Measurements from ENCODE around the gene ELOA2.
"Not testable (repeated sequence)": the region's sequence is repeated elsewhere in the genome, so short reads cannot be mapped to it uniquely, and the experiment has no call there.

The ELOA2 gene, protein sequence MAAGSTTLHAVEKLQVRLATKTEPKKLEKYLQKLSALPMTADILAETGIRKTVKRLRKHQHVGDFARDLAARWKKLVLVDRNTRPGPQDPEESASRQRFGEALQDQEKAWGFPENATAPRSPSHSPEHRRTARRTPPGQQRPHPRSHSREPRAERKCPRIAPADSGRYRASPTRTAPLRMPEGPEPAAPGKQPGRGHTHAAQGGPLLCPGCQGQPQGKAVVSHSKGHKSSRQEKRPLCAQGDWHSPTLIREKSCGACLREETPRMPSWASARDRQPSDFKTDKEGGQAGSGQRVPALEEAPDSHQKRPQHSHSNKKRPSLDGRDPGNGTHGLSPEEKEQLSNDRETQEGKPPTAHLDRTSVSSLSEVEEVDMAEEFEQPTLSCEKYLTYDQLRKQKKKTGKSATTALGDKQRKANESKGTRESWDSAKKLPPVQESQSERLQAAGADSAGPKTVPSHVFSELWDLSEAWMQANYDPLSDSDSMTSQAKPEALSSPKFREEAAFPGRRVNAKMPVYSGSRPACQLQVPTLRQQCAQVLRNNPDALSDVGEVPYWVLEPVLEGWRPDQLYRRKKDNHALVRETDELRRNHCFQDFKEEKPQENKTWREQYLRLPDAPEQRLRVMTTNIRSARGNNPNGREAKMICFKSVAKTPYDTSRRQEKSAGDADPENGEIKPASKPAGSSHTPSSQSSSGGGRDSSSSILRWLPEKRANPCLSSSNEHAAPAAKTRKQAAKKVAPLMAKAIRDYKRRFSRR

DNA sequence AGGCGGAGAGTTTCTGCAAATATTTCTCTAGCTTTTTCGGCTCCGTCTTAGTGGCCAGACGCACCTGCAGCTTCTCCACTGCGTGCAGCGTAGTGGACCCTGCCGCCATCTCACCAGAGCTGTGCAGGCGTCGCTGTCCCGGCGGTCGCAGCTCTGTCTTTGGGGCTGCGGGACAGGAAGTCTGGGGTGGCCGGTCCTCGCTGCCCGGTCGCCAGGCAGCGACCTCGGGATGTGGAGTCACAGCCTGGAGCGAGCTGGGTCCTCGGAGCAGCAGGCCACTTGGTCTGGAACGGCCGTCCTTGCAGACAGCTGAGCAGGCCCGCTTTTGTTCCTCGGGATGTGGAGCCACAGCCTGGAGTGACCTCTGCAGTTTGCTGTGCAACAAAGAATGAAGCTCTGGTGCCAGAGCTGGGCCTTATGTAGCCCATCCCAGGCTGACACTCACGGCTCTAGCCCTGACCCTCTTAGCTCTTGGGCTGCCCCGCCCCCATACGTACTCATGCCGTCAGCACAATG lies at the start of gene ELOA2:
TSS of gene ELOA2 (minus strand) at position 466 of the 516 bp plus-strand sequence. CDS start at position 109, 357 bp downstream.
- DNase-seq, result no peak

DNA sequence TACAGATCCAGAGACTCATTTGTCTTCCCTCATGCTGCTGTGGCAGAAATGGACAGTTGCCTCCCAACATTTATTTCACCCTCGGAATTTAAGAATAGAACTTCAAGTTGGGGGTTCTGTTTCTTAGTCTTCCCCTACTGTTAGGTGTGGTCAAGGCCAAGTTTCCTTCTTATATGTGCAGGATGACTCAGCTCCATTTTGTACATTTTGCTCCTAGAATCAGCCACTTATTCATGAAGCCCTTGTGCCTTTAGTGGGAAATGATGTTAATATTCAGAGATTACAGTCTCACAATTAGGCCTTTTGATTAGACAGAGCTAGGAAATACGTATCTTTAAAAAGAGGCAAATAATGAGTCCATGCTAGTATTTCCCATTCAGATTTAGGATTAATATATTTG lies 46.2 kb upstream of the ELOA2 start:
- no peak for DNase-seq

DNA sequence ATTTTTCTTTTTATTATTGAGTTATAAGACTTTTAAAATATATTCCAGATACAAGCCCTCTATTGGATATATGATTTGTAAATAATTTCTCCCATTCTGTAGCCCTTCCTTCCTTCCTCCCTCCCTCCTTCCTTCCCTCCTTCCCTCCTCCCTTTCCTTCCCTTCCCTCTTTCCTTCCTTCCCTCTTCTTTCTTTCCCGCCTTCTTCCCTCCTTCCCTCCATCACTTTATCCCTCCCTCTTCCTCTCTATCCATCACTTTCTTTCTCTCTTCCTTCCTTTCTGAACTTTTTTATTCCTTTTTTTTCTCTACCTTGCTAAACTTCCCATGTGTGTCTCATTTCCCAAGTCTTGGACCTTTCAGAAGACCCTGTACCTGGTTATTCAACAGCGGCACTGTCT lies 45.5 kb upstream of the ELOA2 start:
- DNase-seq, result no peak

DNA sequence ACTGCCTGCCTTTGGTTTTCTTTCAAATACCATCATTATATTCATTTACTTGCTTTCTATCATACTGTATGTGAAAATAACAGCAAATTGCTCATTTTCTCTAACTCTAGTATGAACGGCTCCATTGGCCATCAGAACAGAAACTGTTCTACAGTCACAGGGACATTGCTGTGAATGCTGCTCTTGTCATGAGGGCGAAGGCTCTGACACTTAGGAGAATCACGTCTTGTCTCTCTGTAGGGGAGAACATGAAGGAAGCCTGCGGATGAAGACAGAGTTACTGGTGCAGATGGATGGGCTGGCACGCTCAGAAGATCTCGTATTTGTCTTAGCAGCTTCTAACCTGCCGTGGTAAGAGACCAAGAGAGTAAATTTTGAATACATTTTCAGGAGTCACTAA lies 41.7 kb upstream of the ELOA2 start:
- no peak for DNase-seq

DNA sequence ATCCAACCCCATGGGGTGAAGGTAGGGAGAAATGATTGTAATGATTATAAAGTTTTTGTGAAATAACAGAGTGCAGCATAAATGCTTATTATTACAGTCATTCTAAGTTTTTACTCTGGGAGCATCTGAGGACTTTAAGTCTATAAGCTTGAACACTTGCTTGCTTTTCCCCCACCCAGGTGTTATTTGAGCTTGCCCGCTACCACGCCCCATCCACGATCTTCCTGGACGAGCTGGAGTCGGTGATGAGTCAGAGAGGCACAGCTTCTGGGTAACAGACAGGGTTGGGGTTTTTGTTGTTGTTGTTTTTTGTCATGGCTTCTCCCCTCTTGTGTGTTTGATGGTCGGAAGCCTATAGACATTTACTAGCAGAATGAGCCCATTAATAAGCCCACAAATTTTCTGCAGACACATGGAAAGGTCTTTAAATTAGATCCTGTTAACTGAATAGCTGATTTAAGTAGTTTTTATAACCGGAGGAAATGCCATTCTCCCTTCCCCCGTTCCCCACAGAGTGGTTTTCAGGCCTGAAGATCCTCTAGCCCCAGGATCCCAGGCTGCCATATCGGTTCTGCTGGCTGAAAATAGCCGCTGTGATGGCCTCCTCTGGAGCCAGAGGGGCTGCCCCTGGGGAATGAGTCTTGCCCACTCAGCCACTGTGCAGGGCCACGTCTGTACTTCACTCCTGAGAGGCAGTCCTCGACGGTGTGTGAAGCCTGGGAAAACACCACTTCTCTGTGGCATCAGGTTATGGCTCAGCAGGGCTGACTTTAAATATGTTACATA lies 39.9 kb upstream of the ELOA2 start:
- no peak for DNase-seq

DNA sequence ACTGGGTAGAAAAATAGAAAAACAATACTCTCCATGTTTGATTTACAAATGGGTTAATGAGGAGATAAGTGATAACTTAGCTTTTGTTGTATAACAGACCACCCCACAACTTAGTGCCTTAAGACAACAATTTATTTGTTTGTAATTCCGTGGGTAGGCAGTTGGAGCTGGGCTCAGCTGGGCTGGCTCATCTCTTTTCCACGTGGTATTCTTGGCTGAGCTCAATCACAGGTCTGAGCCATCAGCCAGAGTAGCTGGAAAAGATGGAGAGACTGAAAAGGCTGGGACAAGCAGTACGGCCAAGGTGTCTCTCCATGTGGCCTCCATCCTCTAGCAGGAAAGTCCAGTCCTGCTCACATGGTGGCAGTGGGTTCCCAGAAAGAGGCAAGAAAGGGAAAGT lies 32.2 kb upstream of the ELOA2 start:
- no peak for DNase-seq

DNA sequence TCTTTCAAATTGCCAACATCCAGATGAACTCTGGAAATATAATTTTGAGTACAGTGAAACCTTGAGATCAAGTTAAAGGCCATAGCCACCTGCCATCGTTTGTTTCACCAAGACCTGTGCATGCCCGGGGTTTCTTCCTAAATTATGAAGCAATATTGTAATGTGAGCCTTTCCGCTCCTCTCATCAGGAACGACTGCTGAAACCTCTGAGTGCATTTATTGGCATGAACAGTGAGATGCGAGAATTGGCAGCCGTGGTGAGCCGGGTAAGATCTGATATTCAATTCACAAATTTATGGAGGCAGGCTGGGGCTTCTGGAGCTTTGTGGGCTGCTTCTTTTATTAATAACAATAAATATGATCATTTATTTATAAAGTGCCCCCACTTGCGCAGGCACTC lies 27.7 kb upstream of the ELOA2 start:
- DNase-seq, result no peak

DNA sequence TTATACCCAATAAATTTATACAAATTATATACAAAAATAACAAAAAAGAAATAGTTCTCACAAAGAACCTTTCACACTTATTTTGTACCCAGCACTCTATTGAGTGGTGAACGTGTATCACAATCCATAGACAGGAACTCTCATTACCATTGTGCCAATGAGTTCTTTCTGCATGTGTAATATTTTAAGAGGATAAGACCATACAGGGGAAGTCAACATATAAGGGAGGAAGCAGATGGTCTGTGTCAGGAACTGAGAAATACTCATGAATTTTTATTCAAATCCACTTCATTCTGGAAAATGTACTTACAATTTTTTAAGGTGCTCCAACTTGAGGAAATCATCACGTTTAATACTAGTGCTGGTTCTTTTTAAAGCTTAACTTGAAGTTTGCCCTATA lies 27.1 kb upstream of the ELOA2 start:
- no peak for DNase-seq

DNA sequence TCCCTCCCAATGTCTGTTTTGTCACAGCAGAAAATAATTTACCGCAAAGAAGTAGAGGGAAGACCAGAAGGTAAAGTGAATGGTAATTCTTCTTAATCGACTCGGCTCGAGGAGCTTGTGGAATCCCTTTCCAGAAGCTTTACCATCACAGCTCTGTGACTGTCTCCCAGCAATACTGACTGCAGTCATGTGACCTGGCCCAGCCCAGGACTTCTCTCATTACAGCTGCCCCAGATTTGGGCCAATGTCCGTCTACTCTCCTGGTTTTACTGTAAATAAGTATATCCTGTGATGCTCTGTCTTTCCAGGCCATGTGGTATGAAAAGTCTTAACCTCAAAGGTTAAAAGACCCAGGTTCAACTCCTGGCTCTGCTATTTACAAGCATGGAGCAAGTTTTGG lies 18.9 kb upstream of the ELOA2 start:
- DNase-seq, result no peak

DNA sequence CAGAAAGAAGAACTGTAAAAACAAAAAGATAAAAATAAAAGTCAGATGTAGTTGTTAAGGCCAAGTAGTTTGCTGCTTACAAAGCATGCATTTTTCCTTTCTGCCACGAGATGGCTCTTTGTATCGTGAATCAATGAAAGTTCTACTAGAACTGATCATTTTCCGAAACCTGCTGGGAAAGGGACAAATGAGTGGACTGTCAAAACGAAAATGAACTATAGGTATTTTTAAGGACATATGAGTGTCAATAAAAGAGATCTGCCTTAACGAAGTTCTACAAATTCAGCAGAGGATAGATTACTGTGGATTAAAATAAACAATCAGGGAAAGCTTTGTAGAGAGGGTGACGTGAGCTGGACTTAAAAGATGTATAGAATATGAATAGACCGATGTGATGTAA lies 15.0 kb upstream of the ELOA2 start:
- peak; percentile 12 for DNase-seq

DNA sequence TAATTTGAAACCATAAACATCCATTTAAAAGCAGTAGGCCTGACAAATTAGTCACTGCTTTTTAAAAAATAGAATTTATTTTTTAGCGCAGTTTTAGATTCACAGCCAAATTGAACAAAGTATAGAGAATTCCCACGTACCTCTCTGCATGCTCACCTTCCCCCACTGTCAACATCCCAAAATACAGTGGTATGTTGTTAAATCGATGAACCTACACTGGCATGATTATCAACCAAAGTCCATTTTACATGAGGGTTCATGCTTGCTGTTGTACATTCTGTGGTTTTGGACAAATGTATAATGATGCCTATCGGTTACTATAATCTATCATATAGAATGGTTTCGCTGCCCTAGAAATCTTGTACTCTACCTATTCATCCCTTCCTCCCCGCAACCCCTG lies 5.6 kb upstream of the ELOA2 start:
- DNase-seq, result no peak

DNA sequence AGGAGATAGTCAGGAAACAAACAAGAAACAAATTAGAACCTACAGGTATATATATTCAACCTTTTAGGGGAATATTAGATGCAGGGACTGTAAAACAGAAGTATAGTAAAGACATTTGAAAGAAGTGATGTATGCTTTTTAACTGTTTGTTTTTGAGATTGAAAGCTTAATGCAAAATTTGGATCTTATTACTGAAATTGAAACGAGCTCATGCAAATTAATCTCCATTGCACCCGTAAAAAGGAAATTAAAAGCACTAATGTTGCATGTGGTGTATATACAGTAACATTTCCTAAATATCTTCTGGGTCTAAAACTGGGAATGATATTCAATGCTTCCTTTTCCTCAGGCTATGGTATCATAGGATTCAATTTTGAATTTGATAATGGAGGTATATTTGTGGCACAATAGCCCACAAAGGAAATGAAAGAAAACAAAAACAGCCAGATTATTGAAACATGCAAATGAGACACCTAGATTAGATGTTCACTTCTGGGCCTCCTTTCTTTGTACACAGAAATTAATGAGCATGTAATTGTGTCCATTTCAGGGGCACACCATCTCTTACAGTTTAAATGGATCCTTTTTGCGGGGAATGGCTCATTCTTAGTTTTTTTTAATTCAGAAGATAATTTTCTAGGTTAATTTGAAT lies 1.6 kb upstream of the ELOA2 start:
- no peak for DNase-seq

DNA sequence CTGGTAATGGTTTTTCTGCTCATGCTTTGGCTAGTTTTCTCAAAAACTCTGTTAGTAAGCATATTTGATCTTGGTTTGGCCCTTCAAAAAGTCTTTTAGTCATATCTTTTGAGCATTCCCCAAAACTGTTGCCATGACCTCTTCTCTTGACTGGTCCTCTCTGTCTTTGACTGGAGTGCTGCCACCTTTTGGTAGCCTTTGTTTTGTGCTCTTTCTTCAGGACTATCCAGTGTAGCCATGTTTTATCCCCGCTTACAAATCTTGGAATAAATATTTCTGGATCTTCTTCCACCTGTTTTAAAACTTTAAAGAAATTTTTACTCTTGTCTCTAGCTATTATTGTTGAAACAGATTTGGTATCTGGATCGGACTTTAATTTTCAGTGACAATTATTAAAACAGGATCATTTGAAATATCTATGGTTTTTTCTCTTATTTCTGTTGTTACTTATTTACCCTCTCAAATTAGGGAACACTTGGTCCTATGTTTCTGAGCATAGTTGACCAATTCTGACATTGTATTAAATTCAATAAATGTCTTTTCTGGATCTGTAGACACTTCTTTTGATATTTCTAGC lies 965 bp upstream of the ELOA2 start:
- DNase-seq, result peak; percentile 9

DNA sequence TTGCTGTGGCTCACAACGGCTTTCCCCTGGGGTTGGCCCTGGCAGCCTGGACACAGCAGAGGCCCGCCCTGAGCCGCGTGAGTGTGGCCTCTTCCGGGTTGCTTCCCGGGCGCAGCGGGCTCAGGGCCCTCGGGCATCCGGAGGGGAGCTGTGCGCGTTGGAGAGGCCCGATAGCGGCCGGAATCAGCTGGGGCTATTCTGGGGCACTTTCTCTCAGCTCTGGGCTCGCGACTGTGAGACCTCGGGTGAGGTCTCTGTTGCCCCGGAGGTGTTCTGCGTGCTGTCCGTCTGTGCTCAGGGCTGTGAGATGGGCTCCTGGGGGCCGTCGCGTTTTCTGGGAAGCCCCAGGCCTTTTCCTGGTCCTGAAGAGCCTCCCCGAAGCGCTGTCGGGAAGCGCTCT lies 830 bp downstream of the ELOA2 start:
- DNase-seq, result not testable (repeated sequence)

DNA sequence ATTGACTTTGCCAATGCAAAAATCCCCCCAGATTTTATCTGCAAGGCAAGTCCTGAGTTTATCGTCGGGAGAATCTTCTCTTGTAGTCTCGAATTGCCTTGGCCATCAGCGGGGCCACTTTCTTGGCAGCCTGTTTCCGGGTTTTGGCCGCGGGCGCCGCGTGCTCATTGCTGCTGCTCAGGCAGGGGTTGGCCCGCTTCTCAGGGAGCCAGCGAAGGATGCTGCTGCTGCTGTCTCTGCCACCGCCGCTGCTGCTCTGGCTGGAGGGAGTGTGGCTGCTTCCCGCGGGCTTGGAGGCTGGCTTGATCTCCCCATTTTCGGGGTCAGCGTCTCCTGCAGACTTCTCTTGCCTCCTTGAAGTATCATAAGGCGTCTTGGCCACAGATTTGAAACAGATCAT lies 2.5 kb downstream of the ELOA2 start:
- no peak for DNase-seq

DNA sequence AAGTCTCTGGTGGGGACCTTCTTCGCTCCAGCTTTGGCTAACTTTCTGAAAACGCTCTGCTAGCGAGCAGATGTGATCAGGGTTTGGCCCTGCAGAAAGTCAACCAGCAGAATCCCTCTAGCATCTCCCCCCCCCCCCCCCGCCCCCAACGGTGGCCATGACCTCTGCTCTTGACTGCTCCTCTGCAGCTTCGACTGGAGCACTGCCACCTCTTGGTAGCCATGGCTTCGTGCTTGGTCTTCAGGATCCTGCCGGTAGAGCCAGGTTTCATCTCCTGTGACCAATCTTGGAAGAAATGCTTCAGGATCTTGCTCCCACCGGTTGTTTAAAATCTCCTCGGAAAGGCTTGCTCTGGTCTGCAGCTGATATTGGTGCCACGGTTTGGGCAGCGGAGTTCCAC lies 4.5 kb downstream of the ELOA2 start:
- DNase-seq, result not testable (repeated sequence)

DNA sequence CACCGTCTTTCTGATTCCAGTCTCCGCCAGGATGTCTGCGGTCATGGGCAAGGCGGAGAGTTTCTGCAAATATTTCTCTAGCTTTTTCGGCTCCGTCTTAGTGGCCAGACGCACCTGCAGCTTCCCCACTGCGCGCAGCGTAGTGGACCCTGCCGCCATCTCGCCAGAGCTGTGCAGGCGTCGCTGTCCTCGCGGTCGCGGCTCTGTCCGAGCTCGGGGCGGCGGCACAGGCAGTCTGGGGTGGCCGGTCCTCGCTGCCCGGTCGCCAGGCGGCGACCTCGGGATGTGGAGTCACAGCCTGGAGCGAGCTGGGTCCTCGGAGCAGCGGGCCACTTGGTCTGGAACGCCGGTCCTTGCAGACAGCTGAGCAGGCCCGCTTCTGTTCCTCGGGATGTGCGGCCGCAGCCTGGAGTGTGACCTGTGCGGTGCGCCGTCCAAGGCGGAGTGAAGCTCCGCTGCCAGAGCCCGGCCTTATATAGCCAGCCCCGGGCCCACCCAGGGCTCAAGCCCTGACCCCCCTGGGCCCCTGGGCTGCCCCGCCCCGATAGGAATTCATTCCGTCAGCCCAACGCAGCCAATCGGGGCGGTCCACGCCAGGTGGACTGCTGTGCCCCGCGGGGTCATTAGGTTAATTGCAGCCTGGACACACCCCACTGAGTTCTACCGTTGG lies 5.6 kb downstream of the ELOA2 start:
- DNase-seq, result not testable (repeated sequence)

DNA sequence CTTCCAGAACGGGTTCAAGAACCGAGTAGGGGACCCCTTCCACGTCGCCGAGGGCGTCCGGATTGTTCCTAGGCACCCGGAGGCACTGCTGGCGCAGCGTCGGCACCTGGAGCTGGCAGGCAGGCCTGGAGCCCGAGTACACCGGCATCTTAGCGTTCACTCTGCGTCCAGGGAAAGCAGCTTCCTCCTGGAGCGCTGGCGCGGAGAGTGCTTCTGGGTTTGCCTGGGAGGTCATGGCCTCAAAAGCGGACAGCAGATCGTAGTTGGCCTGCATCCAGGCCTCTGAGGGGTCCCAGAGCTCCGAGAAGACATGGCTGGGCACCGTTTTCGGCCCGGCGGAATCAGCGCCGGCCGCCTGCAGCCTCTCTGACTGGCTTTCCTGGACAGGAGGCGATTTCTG lies 6.7 kb downstream of the ELOA2 start:
- not testable (repeated sequence) for DNase-seq

DNA sequence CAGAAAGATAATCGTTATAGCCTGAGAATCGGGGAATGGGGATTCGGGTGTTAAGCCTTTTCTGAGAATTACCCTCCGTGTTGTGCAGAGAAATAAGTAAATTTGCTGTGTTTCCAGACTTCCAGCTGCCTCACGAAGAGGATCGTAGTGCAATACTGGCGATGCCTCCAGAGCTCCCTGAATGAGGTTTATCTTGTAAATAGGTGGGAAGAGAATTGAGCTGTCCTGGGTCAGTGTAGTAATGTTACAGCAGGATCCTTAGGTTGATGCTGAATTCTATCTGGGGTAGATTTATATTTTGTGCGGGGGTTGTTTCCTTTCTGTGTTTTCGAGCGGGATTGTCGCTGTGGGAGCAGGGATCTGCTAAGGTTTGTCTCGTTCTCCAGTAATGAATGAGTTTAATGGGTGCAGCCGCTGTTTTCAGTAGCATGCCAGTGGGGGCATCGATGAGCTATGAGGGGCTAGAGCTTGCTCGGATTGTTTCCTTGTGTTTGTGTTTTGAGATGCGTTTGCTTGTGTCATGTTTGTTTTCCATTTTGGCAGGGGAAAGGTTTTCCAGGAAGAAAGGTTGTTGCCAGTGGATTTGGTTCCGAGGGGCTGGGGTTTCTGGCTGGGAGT lies 9.8 kb downstream of the ELOA2 start:
- not testable (repeated sequence) for DNase-seq

DNA sequence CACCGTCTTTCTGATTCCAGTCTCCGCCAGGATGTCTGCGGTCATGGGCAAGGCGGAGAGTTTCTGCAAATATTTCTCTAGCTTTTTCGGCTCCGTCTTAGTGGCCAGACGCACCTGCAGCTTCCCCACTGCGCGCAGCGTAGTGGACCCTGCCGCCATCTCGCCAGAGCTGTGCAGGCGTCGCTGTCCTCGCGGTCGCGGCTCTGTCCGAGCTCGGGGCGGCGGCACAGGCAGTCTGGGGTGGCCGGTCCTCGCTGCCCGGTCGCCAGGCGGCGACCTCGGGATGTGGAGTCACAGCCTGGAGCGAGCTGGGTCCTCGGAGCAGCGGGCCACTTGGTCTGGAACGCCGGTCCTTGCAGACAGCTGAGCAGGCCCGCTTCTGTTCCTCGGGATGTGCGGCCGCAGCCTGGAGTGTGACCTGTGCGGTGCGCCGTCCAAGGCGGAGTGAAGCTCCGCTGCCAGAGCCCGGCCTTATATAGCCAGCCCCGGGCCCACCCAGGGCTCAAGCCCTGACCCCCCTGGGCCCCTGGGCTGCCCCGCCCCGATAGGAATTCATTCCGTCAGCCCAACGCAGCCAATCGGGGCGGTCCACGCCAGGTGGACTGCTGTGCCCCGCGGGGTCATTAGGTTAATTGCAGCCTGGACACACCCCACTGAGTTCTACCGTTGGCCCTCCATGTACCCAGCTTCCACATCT lies 11.5 kb downstream of the ELOA2 start:
- not testable (repeated sequence) for DNase-seq

DNA sequence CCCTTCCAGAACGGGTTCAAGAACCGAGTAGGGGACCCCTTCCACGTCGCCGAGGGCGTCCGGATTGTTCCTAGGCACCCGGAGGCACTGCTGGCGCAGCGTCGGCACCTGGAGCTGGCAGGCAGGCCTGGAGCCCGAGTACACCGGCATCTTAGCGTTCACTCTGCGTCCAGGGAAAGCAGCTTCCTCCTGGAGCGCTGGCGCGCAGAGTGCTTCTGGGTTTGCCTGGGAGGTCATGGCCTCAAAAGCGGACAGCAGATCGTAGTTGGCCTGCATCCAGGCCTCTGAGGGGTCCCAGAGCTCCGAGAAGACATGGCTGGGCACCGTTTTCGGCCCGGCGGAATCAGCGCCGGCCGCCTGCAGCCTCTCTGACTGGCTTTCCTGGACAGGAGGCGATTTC lies 12.6 kb downstream of the ELOA2 start:
- not testable (repeated sequence) for DNase-seq

All from DMS79 treated with DMSO at 0.1 percent for 48 hours (cell line).